Posterior vena cava (tissue), 2 donors: ENCODE data around the gene C10orf53. TPM values are rescaled to one million over a fixed set of nuclear protein-coding genes. Genes with fewer than 3 reads are reported as not detected.

ENCODE experiments used
- DNase-seq: peaks from one replicate; pipeline ENCODE4 v3.0.0-alpha.2; 2020; ENCODE audit warnings: low spot score
- intact Hi-C, 2 donors: fragments of 100-400 bp; cut with DNase I; formaldehyde crosslinking; loops; one replicate each; pipeline versions ENCODE4 v1.14.1 to v1.14.2; 2022 to 2023
- total RNA-seq, 2 donors: library from RNA; stranded (reverse); fragmentation: NEBNext Ultra II Directional; extraction: Animal tissue kit (Norgen Biotek cat#: 25700); gene quantifications; one replicate each; pipeline ENCODE4 v1.2.1, GENCODE V29; 2021
- donor health status: DM: yes; HTN: yes; CAD: no.
- donor health status: DM: yes; HTN: yes; CAD: no.

The C10orf53 gene
- total RNA-seq, 2 donors from 2014 or later: not detected

DNA sequence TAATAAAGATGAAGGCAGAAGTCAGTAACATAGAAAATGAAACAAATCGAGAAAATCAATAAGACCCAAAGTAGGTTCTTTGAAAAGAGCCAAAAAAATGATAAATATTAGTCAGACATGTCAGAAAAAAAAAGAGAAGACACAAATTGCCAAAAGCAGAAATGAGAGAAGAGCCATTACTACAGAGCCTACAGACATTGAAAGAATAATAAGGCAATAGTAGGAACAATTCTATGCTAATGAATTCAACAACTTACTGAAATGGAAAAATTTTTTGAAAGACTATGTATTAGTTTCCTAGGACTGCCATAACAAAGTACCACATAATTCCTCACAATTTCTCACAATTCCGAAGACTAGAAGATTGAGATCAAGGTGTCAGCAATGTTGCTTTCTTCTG lies 47.1 kb downstream of the C10orf53 start:
- intact Hi-C loops: no loop called here
- no peak for DNase-seq

DNA sequence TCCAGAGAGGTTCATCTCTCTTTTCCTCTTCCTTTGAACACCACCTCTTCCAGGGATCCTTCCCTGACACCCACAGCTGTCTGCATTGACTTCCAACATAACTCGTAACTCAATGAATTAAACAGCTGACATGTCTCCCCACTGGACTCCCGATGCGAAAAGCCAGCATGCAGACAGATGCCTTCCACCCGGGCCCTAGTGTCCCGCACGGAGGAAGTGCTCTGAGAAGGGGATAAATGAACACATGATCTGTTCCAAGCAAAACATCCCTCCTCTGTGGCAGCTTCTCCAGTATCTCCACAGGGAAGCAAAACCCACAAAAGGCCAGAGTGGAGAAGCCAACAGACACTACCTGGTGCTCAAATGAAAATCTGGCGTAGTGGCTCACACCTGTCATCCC lies 54.4 kb downstream of the C10orf53 start:
- intact Hi-C loops: no loop called here
- DNase-seq: no peak

DNA sequence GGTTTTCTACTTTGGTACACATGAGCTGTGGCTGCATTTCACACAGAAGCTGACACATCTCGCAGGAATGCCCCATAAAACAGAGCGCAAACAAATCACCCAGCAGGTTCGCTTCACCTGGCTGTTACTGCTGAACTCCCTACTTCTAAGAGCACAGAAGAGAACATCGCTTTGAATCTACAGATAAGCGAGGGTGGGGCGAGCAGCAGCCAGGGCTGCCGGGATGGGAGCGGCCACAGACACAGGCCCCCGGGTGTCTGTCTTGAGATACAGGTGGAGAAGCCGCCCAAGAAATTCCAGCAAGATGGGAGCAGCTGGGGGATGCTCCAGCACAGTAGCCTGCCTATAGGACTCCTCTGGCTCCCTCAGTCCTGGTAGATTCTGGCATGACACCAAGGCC lies 55.2 kb downstream of the C10orf53 start:
- DNase-seq: no peak
- intact Hi-C loops: no loop called here

DNA sequence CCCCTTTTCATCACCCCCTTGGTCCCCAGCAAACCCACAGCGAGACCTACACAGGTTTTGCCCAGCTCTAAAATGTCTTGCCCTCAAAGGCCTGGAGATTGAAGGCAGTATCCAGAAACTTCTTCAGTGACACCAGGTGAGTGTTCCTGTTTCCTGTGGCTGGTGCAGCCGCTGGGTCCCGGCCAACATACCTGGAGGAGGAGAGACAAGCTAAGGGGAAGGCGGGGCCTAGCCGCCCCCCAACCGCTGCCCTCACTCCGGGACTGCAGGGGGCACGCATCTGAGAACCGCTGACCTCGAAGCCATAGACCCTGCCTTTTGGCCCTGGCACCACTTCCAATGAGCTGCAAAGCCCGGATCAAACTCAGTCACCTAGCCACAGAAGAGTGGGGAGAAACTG lies 55.7 kb downstream of the C10orf53 start:
- no peak for DNase-seq

DNA sequence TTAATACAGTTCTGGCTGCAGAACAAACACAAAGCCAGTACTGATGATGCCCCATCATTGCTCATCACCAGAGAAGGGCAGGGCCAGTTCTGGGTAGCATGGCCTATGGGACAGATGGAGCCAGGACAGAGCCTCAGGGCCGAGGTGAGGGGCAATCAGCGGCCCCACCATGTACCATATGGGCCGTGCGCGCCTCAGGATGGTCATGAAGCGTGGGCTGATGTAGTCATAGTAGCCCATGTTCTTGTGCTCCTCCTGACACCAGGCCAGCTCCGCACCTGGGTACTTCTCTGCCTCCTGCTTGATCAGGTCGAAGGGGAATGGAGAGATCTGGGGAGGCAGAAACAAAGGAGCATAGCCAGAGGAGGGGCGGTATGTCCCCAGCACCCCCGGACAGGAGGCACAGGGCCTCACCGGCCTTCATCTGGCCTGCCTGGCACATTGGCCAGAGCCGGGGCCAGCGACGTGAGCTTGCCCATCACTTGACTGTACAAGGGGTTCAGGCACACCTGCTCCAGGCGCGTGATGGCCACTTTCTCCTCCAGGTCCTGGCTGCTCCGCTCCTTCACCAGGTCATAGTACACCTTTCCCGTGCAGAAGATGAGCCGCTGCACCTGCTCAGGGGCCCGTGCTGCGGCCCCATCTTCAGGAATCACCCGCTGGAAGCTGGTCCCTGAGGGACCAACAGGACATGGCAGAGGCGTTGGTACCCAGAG lies 56.6 kb downstream of the C10orf53 start:
- intact Hi-C loops: no loop called here
- DNase-seq: no peak

More for the DNA sequence above, 55.7 kb downstream of the C10orf53 start:
- intact Hi-C loops: no loop called here

DNA sequence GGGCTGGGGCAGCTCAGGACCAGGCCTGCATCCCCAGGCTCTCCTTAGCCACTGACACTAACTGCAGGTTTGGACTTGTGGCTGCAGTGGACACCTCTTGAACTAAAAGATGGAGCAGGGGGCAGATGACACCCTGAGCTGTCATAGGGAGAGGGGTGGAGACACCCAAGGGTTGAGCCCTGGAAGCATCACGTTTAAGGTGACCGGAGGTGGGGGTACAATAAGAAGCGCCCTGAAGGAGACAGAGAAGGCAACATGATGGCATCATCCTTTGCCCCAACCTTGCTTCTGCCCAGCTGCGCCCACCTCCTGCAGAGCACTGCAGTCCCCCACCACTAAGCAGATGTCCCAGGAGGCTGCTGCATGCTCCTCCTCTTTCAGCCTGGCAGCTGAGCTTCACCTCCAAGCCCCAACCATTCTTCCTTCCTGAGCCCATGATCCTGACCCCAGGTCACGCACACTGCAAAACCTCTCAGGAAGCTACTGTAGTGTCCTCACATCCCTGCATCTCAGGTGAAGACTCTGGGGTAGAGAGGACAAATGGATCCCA lies 57.2 kb downstream of the C10orf53 start:
- DNase-seq: no peak
- intact Hi-C loops: no loop called here

DNA sequence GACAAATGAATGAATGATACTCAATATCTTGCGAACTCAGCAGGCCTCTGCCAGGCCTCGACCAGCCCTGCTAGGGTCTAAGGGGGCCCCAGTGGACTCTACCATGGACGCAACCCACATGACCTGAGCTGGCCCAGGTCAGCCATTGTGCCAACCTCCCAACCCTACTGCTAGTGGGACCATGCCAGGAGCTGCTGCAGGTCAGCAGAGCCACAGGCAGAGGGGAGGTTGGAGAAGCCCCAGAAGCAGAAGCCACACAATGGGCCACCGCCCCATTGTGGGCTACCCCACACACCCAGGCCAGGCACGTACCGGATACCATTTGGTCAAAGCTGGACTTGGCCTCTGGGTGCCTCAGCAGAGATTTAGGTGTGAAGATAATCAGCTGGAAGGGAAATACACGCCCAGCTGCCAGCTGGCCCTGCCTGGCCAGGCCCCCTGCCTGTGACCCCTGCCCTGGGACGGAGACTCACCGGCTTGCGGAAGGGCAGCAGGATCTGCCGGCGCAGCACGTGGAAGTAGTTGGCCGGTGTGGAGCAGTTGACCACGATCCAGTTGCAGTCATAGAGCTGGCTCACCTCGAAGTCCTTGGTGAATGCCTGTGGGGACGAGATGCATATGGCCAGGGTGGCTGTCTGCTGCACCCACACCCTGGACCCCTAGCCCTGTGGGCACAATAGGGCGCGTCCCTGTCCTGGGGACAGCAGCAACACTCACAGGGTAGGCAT lies 58.2 kb downstream of the C10orf53 start:
- DNase-seq: no peak
- intact Hi-C loops: no loop called here

DNA sequence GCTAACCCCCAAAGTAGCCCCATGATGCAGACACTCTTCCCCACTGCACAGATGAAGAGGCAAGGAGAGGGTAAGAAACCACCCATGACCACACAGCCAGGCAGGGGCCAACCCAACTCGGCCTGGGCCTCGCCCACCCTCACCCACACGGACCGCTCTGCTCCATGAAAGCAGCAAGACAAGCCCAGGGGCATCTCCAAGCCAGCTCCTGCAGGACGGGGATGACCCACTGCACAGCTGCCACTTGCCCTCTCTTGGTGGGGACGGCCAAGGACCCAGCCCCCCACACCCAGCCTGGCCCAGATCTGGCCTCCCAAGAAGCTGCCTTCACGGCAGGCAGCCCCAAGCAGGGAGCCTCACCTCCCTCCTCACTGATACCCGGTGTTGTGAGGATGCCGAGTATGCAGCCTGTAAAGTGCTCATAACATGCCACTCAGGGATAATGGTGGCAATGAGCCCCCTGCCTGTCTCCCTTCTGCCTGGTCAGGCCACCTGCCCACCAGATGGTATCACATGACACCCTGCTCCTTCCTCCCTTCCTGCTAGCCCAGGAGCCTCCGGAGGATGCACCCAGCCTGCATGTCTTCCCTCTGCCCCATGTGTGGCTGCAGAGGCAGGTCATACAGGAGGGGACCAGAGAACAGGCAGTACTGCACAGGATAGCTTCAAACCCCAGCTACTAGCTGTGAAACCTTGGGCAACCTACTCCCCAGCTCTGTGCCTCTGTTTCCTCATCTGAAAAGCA lies 59.3 kb downstream of the C10orf53 start:
- intact Hi-C loops: no loop called here
- no peak for DNase-seq

DNA sequence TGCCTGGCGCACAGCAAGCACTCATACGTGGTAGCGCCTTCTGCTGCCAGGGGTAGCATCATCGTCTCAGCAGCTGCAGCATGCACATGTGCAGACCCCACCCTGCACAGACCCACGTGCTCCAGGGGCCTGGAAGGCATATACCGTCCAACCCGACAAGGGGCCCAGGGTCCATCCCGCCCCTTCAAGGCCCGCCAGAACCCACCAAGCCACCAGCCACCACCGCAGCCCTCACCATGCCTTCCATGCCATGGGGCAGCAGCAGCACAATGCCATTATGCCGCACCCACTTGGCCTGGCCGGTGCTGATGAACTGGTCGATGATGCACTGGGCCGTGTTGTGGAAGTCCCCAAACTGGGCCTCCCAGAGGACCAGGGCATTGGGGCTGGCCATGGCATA lies 60.0 kb downstream of the C10orf53 start:
- peak; percentile 73 for DNase-seq
- intact Hi-C loops: no loop called here

DNA sequence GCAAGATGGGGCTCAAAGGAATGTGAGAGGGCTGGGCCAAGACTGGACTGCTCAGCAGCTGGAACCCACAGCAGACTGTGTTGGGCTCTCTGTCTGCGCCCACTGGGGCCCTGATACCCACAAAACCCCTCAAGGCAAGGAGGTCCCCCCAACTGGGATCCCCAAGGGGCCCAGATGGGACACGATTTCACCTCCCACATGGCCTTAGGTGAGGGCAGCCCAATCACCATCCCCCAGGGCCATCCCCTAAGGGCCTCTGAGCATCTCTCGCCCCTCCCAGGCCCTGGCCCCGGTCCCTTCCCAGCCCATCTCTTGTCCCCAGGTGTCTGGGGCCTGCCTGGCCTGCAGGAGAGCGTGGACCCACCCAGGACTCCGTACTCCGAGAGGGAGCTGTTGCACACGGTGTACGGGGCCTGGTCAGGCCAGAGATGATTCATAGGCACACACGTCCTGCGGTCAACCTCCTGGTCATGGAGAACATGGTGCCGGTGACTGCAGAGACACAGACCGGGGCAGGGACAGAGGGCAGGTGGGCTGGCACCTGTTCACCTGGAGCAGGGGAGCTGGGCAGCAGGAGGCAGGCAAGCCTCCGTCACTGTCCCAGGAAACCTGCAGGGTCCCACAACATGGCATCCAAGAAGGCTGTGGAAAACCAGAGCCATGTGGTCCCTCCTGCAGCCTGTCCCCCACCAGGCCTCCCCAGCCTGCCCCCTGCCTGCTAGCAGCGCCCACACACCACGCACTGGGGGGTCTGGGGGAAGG lies 61.1 kb downstream of the C10orf53 start:
- intact Hi-C loops: no loop called here
- DNase-seq: no peak

DNA sequence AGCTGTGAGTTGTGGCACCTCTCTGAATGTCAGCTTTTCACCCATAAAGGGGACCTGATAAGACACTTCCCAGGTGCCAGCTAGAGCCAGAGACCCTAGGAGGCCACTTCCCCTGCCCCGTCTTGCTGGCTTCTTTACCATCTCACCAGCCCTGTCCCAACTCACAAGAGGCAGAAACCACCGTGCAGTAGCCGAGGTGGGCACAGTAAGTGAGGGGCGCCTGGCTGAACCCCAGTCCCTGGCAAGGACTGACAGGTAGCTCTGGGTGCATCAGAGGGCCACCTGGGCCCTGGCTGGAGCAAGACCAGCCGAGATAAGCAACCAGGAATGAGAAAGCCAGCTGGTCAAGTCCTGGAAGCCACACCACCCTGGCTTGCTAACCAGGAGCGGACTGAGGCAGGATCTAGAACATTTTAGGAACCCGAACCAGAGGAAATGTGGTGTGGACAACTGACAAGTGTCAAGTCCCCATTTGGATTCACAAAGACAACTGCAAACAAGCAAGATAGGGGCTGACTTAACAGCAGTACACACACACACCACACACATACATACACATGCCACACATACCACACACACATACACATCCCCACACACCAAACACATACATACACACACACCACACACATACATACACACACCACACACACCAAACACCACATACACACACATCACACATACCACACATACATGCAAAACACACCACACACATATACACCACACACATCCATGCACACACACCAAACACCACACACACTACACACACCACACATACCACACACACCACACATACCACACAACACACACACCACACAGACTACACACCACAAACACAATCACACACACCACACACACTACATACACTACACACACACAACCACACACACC lies 61.9 kb downstream of the C10orf53 start:
- DNase-seq: no peak
- intact Hi-C loops: no loop called here

DNA sequence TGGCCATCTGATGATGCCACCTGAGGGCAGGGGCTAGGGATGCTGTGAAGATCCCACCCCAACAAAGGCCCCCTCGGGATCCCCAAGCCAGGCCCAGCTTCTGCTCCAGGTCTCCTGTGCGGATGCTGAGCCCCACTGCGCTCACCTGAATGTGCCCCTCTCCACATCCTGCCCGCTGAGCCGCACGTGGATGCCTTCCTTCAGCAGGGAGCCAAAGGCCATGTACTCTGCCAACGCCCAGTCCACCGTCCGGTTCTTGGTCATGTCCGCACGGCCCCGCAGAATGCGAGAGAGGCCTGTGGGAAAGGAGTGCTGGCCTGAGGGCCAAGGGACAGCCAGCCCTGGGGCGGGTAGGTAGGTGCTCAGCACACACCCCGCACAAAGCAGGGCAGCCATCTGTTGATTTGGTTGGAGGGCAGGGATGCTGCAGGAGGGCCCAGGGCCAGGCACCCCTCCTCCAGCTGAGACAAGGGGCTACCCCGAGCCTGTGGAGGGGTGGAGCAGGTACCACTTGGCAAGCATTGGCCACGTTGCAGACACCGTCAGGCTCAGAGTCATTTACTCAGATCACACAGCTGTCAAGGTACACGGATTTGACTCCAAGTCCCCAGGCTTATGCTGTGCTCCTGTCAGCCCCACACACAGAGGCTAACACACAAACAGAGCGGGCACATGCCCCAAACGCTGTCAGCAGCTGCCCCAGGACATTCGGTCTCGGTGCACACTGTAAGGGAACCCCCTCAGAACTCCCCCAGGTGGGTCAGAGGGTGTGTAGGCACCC lies 63.4 kb downstream of the C10orf53 start:
- DNase-seq: no peak
- intact Hi-C loops: no loop called here

DNA sequence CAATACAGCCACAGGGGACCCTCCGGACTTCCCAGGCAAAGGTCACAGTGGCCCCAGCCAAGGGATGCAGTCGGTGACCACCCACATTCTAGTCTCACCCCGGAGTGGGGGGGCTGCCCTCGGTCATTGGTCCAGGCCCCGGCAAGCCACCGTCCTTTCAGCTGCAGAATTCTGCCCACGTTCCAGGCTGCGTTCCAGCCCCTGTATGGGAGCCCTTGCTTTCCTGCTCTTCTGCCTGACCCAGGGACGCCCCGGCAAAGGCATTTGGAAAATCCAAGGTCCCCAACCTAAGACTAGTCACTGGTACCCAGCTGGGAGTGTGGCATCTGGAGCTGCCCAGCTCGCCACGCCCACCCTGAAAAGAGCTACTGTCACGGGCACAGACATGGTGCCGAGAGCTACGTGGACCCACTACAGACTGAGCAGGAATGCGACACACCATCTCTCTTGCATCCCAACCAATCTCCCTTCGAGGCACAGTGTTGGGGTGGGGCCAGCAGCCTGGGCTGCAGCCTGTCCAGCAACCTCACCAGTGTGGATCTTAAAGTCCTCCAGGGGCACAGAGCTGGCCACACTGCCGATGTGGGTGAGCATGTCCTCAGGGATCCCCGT lies 64.1 kb downstream of the C10orf53 start:
- no peak for DNase-seq
- intact Hi-C loops: no loop called here

DNA sequence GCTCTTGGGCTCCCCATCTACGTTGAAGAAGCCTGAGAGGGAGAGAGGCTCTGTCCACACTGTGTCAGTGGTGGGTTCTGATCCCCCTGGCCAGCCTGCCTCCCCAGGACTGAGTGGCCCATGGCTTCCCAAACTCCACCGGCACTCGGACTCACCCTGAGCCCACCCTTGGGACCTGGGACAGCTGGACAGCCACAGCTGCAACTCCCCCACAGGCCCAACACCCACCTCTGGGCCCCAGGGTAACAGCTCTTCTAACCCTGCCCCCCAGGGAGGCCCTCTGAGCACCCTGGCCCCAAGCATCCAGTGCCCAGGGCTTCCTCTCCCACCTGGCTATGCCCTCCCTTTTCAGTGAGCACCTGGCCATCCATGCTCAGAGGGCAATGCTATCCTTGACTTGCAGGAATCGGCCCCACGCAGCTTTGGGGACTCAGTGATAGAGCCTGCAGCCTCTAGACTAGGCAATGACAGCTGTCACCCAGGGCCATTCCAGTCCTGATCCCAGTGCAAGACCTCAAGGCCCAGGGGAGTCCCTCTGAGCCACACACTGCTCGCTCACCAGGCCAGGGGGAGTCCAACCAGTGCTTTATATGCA lies 64.7 kb downstream of the C10orf53 start:
- DNase-seq: peak; percentile 76
- intact Hi-C loops: no loop called here

DNA sequence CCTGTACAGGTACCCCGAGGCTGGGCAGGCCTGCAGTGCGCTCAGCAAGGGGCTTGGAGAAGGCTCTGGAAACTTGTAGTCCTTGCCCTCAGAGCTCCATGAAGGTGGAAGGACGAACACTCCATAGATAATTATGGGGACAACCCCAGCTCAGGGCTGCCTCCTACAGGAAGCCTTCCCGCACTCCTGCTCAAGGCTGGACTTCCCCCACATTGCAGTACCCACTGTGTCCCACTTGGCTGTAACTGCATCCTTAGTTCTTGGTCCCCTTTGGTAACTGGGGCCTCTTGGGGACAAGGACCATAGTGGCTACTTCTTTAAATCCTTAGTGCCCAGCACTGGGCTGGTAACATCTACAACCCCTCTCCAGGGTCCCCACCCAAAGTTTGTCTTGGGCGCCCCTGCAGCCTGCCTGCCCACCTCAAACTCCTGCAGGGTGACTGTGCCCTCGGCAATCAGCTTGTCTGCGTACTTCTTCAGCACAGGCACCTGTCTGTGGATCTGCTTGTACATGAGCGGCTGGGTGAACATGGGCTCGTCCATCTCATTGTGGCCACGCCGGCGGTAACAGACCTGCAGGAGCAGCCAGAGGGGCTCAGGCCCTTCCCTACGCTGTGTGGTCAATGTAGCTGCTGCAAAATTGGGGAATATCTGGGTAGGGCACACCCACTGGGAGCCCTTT lies 65.6 kb downstream of the C10orf53 start:
- DNase-seq: no peak
- intact Hi-C loops: no loop called here

DNA sequence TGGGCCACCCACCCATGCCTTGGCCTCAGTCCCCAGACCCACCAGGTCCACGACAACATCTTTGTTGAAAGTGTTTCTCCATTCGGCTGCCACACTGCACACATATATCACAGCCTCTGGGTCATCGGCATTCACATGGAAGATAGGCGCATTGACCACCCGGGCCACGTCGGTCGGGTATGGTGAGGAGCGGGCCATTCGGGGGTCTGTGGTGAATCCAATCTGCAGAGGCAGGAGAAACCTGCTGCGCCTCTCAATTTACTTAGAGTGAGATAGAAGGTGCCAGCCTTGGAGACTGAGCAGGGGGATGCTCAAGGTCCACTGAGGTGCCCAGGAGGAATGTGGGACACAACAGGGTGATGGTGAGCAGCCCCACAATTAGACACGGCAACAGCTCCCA lies 66.3 kb downstream of the C10orf53 start:
- DNase-seq: no peak
- intact Hi-C loops: no loop called here
